ENCODE results near the gene ZDHHC12. TPM values are rescaled to one million over a fixed set of nuclear protein-coding genes. Genes with fewer than 3 reads are reported as not detected.

The ZDHHC12 gene
- total and polyA plus RNA-seq, 2 experiments from 2014 or later, result 58.7 to 68.3 TPM

DNA sequence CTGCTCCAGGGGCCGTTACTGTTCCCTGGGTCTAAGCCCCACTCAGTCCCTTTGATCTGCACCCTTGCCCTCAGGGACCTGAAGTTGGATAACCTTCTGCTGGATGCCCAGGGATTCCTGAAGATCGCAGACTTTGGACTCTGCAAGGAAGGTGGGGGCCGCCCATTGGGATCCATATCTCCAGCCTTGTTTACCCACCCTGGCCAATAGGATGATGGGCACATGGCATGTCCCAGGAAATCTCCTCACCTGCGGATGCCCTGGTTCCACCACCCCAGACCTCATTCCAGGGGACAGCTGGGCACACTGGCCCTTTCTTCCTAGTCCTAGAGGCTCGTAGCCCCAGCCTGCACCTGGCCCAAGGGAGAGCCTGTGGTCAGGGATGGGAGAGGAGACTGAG lies 5.5 kb downstream of the ZDHHC12 start:
- no peaks in the 10 kb centered on the region for H3K4me1 ChIP-seq (ENCODE audit: low read depth)
- no peak for DNase-seq (ENCODE audit: low read depth in 1 of 2, low spot score in 1 of 2)
- no peak overlapping the region for H3K4me3 ChIP-seq
- no peaks in the 10 kb centered on the region for H3K9me3 ChIP-seq (ENCODE audit: low read depth)
- H3K27me3 ChIP-seq, result no peaks in the 10 kb centered on the region
- TF ChIP-seq, protein P1, sequence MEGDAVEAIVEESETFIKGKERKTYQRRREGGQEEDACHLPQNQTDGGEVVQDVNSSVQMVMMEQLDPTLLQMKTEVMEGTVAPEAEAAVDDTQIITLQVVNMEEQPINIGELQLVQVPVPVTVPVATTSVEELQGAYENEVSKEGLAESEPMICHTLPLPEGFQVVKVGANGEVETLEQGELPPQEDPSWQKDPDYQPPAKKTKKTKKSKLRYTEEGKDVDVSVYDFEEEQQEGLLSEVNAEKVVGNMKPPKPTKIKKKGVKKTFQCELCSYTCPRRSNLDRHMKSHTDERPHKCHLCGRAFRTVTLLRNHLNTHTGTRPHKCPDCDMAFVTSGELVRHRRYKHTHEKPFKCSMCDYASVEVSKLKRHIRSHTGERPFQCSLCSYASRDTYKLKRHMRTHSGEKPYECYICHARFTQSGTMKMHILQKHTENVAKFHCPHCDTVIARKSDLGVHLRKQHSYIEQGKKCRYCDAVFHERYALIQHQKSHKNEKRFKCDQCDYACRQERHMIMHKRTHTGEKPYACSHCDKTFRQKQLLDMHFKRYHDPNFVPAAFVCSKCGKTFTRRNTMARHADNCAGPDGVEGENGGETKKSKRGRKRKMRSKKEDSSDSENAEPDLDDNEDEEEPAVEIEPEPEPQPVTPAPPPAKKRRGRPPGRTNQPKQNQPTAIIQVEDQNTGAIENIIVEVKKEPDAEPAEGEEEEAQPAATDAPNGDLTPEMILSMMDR (IDR thresholded peaks at IDR 0.05; ENCODE audit: low read depth, low read length), result no peak
- H3K36me3 ChIP-seq, result no peaks in the 10 kb centered on the region
- no peak overlapping the region for H3K27ac ChIP-seq

DNA sequence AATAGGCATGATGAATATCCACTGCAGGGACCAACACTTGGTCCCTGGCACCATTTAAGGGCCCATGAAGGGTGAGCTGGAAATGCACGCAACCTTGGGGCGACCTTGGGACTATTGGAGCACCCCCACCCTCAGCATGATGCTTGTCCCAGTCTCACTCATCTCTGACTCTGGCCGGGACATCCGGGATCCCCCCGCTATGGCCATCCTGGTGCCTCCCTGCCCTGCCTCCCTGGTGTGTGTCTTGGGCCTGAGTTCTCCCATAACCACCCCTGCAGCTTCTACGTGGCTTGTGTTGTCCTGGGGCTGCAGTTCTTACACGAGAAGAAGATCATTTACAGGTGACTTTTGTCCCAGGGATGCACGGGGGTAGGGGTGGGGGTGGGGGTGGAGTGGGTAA lies 5.9 kb downstream of the ZDHHC12 start:
- H3K27me3 ChIP-seq, result no peaks in the 10 kb centered on the region
- no peak for DNase-seq (ENCODE audit: low read depth in 1 of 2, low spot score in 1 of 2)
- H3K4me1 ChIP-seq (ENCODE audit: low read depth), result no peaks in the 10 kb centered on the region
- no peaks in the 10 kb centered on the region for H3K9me3 ChIP-seq (ENCODE audit: low read depth)
- H3K4me3 ChIP-seq, result no peak overlapping the region
- H3K27ac ChIP-seq, result no peak overlapping the region
- no peaks in the 10 kb centered on the region for H3K36me3 ChIP-seq
- TF ChIP-seq, protein P1 (IDR thresholded peaks at IDR 0.05; ENCODE audit: low read depth, low read length), result no peak

DNA sequence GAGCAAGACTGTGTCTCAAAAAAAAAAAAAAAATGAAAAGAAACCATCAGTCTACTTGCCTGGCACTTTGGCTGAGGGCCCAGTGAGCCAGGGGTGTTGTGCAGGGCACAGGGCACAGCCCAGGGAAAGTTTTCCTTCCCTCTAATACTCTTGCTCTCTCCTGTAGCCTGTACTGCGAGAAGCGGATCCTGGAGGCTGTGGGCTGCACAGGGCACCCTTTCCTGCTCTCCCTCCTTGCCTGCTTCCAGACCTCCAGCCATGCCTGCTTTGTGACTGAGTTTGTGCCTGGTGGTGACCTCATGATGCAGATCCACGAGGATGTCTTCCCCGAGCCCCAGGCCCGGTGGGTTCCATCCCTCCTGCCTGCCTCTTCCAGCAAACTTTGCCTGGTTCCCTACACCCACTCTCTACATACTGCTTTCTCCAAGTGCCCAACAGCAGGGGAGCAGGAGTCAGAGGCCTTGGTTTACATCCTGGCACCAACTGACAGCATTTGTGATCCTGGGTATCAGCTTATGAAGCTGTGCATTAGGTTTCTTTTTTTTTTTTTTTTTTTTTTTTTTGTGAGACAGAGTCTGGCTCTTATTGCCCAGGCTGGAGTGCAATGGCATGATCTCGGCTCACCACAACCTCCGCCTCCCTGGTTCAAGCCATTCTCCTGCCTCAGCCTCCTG lies 7.2 kb downstream of the ZDHHC12 start:
- H3K4me3 ChIP-seq, result no peak overlapping the region
- TF ChIP-seq, protein P1 (IDR thresholded peaks at IDR 0.05; ENCODE audit: low read depth, low read length), result no peak
- H3K27ac ChIP-seq, result no peak overlapping the region
- H3K27me3 ChIP-seq, result no peaks in the 10 kb centered on the region
- H3K4me1 ChIP-seq (ENCODE audit: low read depth), result no peaks in the 10 kb centered on the region
- H3K36me3 ChIP-seq, result no peaks in the 10 kb centered on the region
- DNase-seq (ENCODE audit: low read depth in 1 of 2, low spot score in 1 of 2), result no peak
- H3K9me3 ChIP-seq (ENCODE audit: low read depth), result no peaks in the 10 kb centered on the region

DNA sequence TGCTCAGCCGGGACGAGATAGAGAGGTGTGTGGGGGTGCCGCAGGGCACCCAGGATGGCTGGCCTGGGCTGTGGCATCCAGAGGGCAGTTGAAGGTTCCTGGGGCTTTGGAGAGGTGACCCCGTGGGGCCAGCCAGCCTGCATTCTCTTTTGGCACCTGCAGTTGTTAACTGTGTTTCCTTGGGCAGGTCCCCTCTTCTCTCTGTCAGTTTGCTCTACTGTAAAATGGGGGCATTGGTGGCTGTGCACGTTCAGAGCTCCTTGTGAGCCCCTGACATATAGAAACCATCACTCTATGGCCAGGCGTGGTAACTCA lies 8.5 kb downstream of the ZDHHC12 start:
- Histone ChIP-seq H3K27ac (no peak overlapping the region), H3K9me3 (ENCODE audit: low read depth) (no peaks in the 10 kb centered on the region), H3K36me3 (no peaks in the 10 kb centered on the region), H3K4me3 (no peak overlapping the region), H3K4me1 (ENCODE audit: low read depth) (no peaks in the 10 kb centered on the region), H3K27me3 (no peaks in the 10 kb centered on the region)
- DNase-seq (ENCODE audit: low read depth in 1 of 2, low spot score in 1 of 2), result no peak
- TF ChIP-seq, protein P1 (IDR thresholded peaks at IDR 0.05; ENCODE audit: low read depth, low read length), result no peak

DNA sequence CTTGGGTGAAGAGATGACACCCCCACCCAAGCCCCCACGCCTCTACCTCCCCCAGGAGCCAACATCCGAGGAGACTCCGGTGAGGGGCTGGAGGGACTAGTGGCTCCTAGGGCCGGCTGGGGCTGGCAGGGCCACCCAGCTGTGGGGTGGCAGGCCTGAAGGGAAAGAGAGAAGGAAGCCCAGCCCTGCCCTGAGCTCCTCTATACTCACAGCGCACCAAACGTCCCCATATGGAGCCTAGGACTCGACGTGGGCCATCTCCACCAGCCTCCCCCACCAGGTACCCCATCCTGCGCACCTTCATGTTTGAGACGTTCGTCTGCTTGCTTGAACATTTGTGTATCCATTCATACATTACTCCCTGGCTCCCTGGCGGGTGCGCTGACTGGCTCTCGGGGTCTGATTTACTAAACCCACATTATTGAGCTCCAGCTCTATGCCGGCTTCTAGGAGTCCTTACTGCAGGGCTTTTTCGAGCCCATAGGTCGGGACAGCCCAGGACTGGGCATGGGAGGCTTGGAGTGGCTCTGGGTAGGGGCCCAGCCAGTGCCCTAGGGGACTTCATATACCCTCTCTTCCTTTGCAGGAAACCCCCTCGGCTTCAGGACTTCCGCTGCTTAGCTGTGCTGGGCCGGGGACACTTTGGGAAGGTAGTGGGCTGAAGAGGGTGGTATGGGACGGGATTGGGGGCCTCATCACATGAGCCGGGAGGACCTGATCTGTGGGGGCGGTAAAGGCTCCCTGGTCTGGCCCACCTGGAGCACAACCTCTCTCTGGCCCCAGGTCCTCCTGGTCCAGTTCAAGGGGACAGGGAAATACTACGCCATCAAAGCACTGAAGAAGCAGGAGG lies 9.1 kb downstream of the ZDHHC12 start:
- Histone ChIP-seq H3K9me3 (ENCODE audit: low read depth) (no peaks in the 10 kb centered on the region), H3K27me3 (no peaks in the 10 kb centered on the region), H3K4me1 (ENCODE audit: low read depth) (no peaks in the 10 kb centered on the region), H3K36me3 (no peaks in the 10 kb centered on the region), H3K27ac (no peak overlapping the region), H3K4me3 (no peak overlapping the region)
- DNase-seq (ENCODE audit: low read depth in 1 of 2, low spot score in 1 of 2), result no peak
- TF ChIP-seq, protein P1 (IDR thresholded peaks at IDR 0.05; ENCODE audit: low read depth, low read length), result no peak

Data from cardiac muscle cell (in vitro differentiated cells and primary cell).